ENCODE data around the gene NUP133.
"Not testable (repeated sequence)": the region's sequence is repeated elsewhere in the genome, so short reads cannot be mapped to it uniquely, and the experiment has no call there.

The NUP133 gene

GRCh38 chr1:229448354-229448753 lies 59.8 kb downstream of the NUP133 start:
- DNase-seq = no peak

GRCh38 chr1:229447809-229448252 lies 60.3 kb downstream of the NUP133 start:
- no peak for DNase-seq

DNA sequence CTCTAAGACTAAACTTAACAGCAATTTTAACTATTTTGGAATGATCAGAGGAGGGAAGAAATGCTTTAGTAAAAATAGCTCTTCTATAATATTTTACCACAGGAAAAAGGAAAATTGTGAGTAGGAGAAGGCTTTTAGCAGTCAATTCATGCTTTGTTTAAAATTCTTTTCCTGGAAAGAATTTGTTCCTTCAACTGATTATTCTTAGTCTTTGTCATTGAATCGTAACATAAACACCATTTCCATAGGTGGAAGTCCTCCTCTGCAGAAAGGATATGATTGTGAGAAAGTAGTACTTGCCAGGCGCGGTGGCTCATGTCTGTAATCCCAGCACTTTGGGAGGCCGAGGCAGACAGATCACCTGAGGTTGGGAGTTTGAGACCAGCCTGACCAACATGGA lies 62.3 kb downstream of the NUP133 start:
- DNase-seq = no peak

DNA sequence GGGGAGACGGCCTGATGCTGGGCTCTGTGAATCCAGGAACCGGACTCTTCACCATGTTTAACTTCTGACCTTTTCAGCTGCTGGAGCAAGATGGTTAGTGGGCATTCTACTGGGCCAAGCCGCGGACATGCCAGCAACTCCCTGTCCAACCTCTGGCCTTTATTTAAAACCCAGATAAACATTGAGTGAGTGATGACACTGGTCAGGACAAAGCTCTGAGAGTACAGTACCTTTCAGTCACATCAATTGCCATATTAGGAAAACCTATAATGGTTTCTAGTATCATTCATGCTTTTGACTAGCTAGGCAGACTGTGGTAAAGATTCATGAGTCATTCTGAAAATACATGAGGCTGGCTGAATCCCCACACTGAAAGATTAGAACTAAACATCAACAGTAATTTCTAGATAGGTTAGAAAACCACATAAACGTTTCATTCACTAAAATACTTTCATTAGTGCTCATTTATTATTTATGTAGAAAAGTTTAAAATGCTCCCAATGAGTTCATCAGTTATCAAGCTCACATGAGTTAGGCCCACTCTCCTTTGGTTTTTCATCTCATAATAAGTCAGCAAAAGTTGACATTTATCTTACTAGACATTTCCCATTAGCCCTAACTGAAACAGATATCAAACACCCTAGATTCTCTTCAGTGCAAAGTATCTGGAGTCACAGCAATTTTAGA lies 67.1 kb downstream of the NUP133 start:
- DNase-seq = no peak

DNA sequence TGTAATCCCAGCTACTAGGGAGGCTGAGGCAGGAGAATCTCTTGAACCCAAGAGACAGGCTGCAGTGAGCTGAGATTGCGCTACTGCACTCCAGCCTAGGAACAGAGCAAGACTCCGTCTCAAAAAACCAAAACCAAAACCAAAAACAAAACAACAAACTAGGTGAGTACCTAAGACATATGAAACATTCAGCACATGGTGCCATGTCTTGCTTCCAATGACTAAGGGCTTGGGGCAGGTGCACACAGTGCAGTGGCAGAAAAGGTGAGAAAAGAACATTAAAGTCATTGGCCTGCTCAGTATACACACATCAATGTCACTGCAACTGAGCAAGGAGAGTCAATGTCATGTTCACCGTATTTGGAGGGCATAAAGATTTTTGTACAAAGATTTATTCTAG lies 70.1 kb downstream of the NUP133 start:
- DNase-seq = no peak

DNA sequence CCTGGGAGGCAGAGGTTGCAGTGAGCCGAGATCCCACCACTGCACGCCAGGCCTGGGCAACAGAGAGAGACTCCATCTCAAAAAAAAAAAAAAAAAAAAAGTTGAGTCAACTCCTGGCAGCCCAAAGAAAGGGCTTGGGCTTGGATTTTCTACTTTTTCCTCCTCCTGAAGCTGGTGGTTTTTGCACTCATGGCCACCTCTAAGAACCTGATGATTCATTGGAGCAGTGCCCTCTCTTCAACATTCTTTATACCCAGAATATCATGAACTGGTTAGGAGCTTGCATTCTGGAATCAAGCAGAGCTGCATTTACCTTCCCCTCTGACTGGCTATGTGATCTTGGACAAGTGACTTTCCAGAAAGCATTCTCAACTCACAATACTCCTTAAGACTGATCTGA lies 70.7 kb downstream of the NUP133 start:
- no peak for DNase-seq

- no peak for DNase-seq
These were observed 71.9 kb downstream of the NUP133 start for GRCh38 chr1:229436201-229436600.

DNA sequence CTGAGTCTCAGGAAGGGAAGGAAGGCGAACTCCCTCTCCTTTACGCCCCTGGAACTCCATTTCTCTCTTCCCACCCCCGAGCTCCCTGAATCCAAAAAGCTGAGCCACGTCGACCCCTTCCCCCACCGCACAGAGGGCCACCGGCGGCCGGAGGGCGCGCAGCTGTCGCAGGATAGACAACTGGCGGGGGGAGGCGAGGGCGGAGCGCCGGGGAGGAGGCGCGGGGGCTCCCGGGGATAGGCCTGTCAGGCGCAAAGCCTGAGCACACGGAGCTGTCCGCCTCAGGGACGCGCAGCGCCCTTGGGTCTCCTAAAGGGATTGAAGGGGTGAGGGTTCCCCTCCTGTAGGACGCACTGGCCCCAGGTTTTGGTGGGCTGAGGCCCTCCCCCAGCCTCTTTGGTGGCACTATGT lies 73.5 kb downstream of the NUP133 start:
- DNase-seq = no peak

DNA sequence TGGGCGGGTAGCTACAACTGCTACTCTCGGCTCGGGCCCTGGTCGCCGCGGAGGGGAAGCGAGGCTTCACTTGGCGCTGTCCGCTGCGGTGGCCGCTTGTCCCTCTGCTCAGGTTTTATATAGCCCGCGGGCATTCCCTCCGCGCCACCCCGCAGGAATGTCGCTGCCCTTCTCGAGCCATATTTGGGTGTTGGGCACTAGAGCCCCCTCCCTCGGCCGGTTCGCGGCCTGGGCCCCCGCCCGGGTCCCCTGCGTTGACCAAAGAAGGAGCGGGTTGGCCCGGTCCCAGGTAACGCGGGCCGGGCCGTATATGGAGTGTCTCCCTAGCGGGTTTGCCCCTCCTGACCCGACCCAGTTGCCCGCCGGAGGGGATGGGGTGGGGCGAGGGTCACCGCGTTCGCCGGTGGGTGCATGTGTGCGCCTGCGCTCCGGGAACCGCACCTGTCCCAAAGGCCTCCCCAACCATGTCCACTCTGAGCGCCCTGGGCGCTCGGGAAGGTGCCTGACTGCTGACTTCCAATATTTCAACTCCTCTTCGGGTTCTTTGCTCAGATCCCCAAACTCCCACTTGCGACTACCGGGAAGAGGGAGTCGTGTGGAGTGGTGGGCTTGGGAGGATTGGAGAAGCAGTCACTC lies 74.0 kb downstream of the NUP133 start, which contains the start of gene ACTA1:
ACTA1 (minus strand) TSS at position 90 of the 636 bp plus-strand sequence. CDS start 979 bp downstream, outside the sequence.
- DNase-seq = no peak

DNA sequence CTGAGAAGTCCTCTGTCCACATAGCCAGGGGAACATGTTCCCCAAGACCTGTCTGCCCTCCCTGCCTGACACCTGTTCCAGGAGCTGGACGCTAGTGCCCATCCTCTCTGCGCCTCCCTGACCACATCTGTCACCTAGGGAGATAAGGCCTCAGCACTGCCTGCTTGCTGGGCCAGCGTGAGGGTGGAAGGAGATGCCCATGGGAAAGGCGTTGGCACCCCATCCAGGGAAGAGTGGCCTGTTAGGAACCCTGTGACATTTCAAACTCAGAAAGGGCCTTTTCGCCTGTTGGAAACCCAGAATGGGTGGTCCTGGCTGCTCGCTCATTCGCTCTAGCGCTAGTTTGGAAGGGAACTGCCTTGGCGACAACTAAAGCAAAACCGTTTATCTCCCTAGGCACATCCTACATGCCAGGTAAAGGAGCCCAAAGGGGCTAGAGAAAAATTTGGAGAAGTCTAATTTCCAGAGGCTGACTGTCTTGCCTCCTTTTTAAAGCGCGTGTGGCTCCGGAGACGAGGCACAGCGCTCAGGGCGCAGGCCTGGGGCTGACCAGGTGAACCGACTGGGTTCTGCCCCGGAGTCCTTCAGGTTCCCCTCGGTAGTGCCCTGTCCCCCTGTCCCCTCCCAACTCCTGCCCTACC lies 74.7 kb downstream of the NUP133 start:
- DNase-seq = no peak

- DNase-seq = no peak
These were observed 75.2 kb downstream of the NUP133 start for GRCh38 chr1:229432905-229433304.

DNA sequence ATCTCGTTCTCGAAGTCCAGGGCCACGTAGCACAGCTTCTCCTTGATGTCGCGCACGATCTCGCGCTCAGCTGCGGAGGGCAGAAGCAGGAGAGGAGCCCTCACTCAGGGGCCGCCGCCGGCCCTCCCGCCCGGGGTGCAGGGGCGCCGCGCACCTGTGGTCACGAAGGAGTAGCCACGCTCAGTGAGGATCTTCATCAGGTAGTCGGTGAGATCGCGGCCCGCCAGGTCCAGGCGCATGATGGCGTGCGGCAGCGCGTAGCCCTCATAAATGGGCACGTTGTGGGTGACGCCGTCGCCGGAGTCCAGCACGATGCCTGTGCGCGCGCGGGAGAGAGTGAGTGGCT lies 76.1 kb downstream of the NUP133 start:
- DNase-seq = no peak

DNA sequence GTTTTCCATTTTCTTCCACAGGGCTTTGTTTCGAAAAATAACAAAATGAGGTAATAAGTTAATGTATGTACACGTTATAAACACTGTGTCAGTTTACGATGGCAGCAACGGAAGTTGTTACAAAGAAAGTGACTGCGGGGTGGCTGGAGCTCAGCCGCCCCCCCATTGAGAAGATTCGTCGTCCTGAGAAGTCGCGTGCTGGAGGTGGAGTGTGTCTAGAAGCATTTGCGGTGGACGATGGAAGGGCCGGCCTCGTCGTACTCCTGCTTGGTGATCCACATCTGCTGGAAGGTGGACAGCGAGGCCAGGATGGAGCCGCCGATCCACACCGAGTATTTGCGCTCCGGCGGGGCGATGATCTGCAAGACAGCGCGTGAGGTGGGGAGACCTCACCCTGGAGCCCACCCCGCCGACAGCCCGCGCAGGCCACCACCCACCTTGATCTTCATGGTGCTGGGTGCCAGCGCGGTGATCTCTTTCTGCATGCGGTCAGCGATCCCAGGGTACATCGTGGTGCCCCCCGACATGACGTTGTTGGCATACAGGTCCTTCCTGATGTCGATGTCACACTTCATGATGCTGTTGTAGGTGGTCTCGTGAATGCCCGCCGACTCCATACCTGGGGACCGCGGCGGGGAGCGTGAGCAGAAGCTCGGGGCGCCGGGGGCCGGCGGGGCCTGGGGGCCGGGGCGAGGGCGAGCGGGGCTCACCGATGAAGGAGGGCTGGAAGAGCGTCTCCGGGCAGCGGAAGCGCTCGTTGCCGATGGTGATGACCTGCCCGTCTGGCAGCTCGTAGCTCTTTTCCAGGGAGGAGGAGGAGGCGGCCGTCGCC lies 76.6 kb downstream of the NUP133 start:
- no peak for DNase-seq

- DNase-seq = no peak
These were observed 77.3 kb downstream of the NUP133 start for GRCh38 chr1:229430761-229431283.

GRCh38 chr1:229428256-229428655 lies 79.9 kb downstream of the NUP133 start:
- DNase-seq = no peak

DNA sequence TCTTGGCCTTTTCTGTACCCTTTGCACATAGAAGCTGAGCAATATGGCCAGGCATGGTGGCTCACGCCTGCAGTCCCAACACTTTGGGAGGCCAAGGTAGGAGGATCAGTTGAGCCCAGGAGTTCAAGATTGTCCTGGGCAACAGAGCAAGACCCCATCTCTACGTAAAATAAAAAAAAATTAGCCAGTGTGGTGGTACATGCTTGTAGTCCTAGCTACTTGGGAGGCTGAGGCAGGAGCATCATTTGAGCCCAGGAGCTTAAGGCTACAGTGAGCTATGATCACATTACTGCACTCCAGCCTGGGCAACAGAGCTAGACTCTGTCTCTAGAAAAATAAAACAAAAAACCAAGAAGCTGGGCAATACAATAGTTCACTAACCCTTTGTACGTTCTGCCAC lies 80.6 kb downstream of the NUP133 start:
- no peak for DNase-seq

GRCh38 chr1:229425564-229426159 lies 82.5 kb downstream of the NUP133 start:
- no peak for DNase-seq

DNA sequence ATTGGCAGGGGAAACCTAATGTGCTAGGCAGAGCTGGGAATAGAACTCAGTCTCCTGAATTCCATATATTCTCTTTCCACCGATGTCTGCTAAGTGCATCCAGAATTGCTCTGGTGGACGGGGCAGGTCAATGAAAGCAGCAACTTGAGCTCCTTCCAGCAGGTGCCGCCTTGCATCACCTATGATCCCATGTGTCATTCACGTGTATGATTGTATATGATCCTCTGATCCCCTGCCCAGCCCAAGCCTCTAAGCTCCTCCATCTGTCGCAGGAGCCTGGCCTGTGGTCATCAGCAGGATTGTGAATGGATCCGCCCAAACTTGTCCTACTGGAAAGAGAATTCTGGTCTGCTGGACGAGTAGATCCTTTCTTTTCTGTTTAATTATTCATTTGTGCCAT lies 87.4 kb downstream of the NUP133 start:
- no peak for DNase-seq

- no peak for DNase-seq
These were observed 87.9 kb downstream of the NUP133 start for GRCh38 chr1:229420224-229420623.

DNA sequence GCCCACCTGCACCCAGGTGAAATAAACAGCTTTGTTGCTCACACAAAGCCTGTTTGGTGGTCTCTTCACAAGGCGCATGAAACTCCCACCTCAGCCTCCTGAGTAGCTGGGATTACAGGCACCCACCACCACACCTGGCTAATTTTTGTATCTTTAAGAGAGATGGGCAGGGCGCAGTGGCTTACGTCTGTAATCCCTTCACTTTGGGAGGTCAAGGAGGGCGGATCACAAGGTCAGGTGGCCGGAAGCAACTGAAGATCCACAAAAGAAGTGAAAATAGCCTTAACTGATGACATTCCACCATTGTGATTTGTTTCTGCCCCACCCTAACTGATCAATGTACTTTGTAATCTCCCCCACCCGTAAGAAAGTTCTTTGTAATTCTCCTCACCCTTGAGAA lies 89.6 kb downstream of the NUP133 start:
- not testable (repeated sequence) for DNase-seq

- DNase-seq = not testable (repeated sequence)
These were observed 95.3 kb downstream of the NUP133 start for GRCh38 chr1:229412810-229413209.

DNA sequence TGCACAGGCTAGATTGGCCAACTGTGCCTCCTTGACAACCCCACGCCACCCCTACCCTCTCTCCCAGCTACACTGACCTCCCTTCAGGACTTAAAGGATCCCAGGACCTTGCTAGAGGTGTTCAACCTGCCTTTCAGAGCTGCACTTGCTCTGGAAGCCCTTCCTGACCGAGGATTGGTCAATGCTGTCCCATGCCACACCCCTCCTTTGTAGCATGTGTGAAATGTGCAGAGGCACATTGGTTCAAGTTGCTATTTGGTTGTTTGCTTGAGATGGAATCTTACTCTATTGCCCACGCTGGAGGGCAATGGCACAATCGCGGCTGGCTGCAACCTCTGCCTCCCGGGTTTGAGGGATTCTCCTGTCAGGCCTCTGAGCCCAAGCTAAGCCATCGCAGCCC lies 96.1 kb downstream of the NUP133 start:
- no peak for DNase-seq

Measured in GF-D8 (cell line).